Prostate gland (tissue), 2 donors: ENCODE data around the gene TCERG1L.

Source experiments
- CTCF ChIP-seq, 4 experiments: fragments of 200-600 bp in 2 of 4; fragments of 450-650 bp in 2 of 4; sonication (generic) in 2 of 4; IDR thresholded peaks; 1 replicate in 3 of 4; 2 replicates in 1 of 4; pipeline ENCODE4 v1.5.1; 2016 to 2019; ENCODE audit warnings: antibody characterized with exemption in 4 of 4, mild to moderate bottlenecking in 2 of 4, moderate library complexity in 2 of 4
- POLR2A ChIP-seq: fragments of 450-650 bp; IDR thresholded peaks from one replicate; pipeline ENCODE4 v1.6.1; 2016; ENCODE audit warnings: antibody characterized with exemption, mild to moderate bottlenecking
- POLR2AphosphoS5 ChIP-seq: sonication (generic); formaldehyde crosslinking; IDR thresholded peaks from one replicate; pipeline ENCODE4 v1.6.1; 2017; ENCODE audit warnings: antibody characterized with exemption

GRCh38 chr10:131070856-131071255 is 240.7 kb downstream of the TCERG1L start:
- no peak for TF ChIP-seq CTCF (IDR thresholded peaks at IDR 0.05)
- TF ChIP-seq POLR2A: no peak
- TF ChIP-seq POLR2AphosphoS5: no peak
